A549 (cell line): Measurements from ENCODE around the gene EFCAB8. TPM values are rescaled to one million over a fixed set of nuclear protein-coding genes. Genes with fewer than 3 reads are reported as not detected.

ENCODE experiments used
- ATAC-seq, 2 experiments: fragments of 200-7000 bp in 1 of 2; fragments of >200 bp in 1 of 2; cut with Nextera tagmentation in 1 of 2; cut with Tn5 transposase in 1 of 2; 3 replicates each; pipeline versions ENCODE4 v1.8.0 to v1.9.1; 2018 to 2020; ENCODE audit warnings: mild to moderate bottlenecking in 1 of 2, moderate library complexity in 1 of 2
- CTCF ChIA-PET: fragments of 300-600 bp; sonication (Branson Sonifier 250); formaldehyde crosslinking; extraction: SDS; loops from one replicate; lab custom pipeline; 2021; ENCODE audit warnings: antibody characterized with exemption, inconsistent platforms; lab: Yijun Ruan, JAX
- POLR2A ChIA-PET: fragments of 350-600 bp; formaldehyde crosslinking; extraction: SDS; loops from one replicate; lab custom pipeline; 2021; ENCODE audit warnings: antibody characterized with exemption, inconsistent platforms; lab: Yijun Ruan, JAX
- DNase-seq, 2 experiments: peaks; one replicate each; pipeline versions ENCODE4 v3.0.0 to v3.0.0-alpha.2; 2011 to 2016; ENCODE audit warnings: low read depth in 1 of 2, low spot score in 1 of 2
- FAIRE-seq: peaks from 2 replicates; lab custom pipeline; 2011; peaks lifted over from hg19 to GRCh38; lab: Jason Lieb, UNC
- H3K27ac ChIP-seq, 2 experiments: fragments of >200 bp; sonication (Bioruptor Twin); formaldehyde crosslinking; 3 replicates each; pipeline ENCODE4 v1.5.1; 2016 to 2017
- H3K4me1 ChIP-seq: fragments of >200 bp; sonication (Bioruptor Twin); formaldehyde crosslinking; 3 replicates; pipeline ENCODE4 v1.6.1; 2016
- H3K4me2 ChIP-seq: fragments of >200 bp; sonication (Bioruptor Twin); formaldehyde crosslinking; 3 replicates; pipeline ENCODE4 v1.6.1; 2016
- H3K4me3 ChIP-seq: fragments of >200 bp; sonication (Bioruptor Twin); formaldehyde crosslinking; 3 replicates; pipeline ENCODE4 v1.5.1; 2016
- H3K9me3 ChIP-seq: fragments of >200 bp; sonication (Bioruptor Twin); formaldehyde crosslinking; 3 replicates; pipeline ENCODE4 v1.6.1; 2016
- CBX8 ChIP-seq: fragments of 200-600 bp; sonication (generic); IDR thresholded peaks from 2 replicates; pipeline ENCODE4 v1.6.1; 2016
- EHF ChIP-seq: fragments of 250-450 bp; sonication (Bioruptor Pico); IDR thresholded peaks from 2 replicates; pipeline ENCODE4 v1.5.0; 2020; ENCODE audit warnings: mild to moderate bottlenecking
- FOXS1 ChIP-seq: fragments of 250-450 bp; sonication (Bioruptor Pico); IDR thresholded peaks from 2 replicates; pipeline ENCODE4 v1.5.0; 2020; ENCODE audit warnings: mild to moderate bottlenecking, moderate library complexity
- HDAC2 ChIP-seq: fragments of 200-600 bp; sonication (generic); IDR thresholded peaks from 2 replicates; pipeline ENCODE4 v1.6.1; 2016
- HOXB13 ChIP-seq: fragments of 250-450 bp; sonication (Bioruptor Pico); IDR thresholded peaks from 2 replicates; pipeline ENCODE4 v1.5.0; 2020; ENCODE audit warnings: low read depth, mild to moderate bottlenecking, moderate library complexity
- JUNB ChIP-seq: fragments of >200 bp; sonication (Bioruptor Twin); formaldehyde crosslinking; IDR thresholded peaks from 2 replicates; pipeline ENCODE4 v1.6.1; 2016
- KDM1A ChIP-seq: fragments of 200-600 bp; sonication (generic); IDR thresholded peaks from 2 replicates; pipeline ENCODE4 v1.6.1; 2016; ENCODE audit warnings: low read depth, mild to moderate bottlenecking
- MAZ ChIP-seq: fragments of 150-350 bp; IDR thresholded peaks from 2 replicates; pipeline ENCODE4 v1.6.1; 2014; ENCODE audit warnings: antibody characterized with exemption, low read depth, low read length, borderline replicate concordance
- NFE2L2 ChIP-seq: fragments of 150-350 bp; conservative IDR thresholded peaks from 2 replicates; pipeline ENCODE4 v1.6.1; 2014; ENCODE audit warnings: low read length
- NPAS2 ChIP-seq: fragments of 250-450 bp; sonication (Bioruptor Pico); IDR thresholded peaks from 2 replicates; pipeline ENCODE4 v1.8.0; 2022; ENCODE audit warnings: mild to moderate bottlenecking, moderate library complexity, borderline replicate concordance
- NR3C1 ChIP-seq: fragments of >200 bp; sonication (Bioruptor Twin); formaldehyde crosslinking; IDR thresholded peaks from 3 replicates; pipeline ENCODE4 v1.6.1; 2017
- POLR2A ChIP-seq: IDR thresholded peaks from 2 replicates; pipeline ENCODE4 v1.6.1; 2012; ENCODE audit warnings: mild to moderate bottlenecking, low read length
- POLR2AphosphoS2 ChIP-seq: conservative IDR thresholded peaks from 2 replicates; pipeline ENCODE4 v1.6.1; 2012; ENCODE audit warnings: low read length, improper control_type of control experiment, inconsistent platforms
- RAD21 ChIP-seq, 2 experiments: fragments of >200 bp in 1 of 2; sonication (Bioruptor Twin) in 1 of 2; formaldehyde crosslinking in 1 of 2; IDR thresholded peaks in 1 of 2; conservative IDR thresholded peaks in 1 of 2; 2 replicates in 1 of 2; 3 replicates in 1 of 2; pipeline ENCODE4 v1.6.1; 2012 to 2018; ENCODE audit warnings: inconsistent platforms in 1 of 2
- RARB ChIP-seq: fragments of 250-450 bp; sonication (Bioruptor Pico); IDR thresholded peaks from 2 replicates; pipeline ENCODE4 v1.8.0; 2021; ENCODE audit warnings: mild to moderate bottlenecking, moderate library complexity
- SMC3 ChIP-seq: fragments of >200 bp; sonication (Bioruptor Twin); formaldehyde crosslinking; IDR thresholded peaks from 3 replicates; pipeline ENCODE4 v1.6.1; 2018; ENCODE audit warnings: inconsistent platforms
- ZFP36 ChIP-seq: fragments of 450-650 bp; IDR thresholded peaks from 2 replicates; pipeline ENCODE4 v1.6.1; 2014; ENCODE audit warnings: borderline replicate concordance; ENCODE audit not compliant: partially characterized antibody
- ZNF302 ChIP-seq: fragments of 250-450 bp; sonication (Bioruptor Pico); IDR thresholded peaks from 2 replicates; pipeline ENCODE4 v1.9.0; 2021; ENCODE audit warnings: inconsistent platforms, mild to moderate bottlenecking, moderate library complexity
- WGBS: methylation state at CpG from one replicate; pipeline ENCODE4 v1.1.6; 2017; ENCODE audit errors: missing lambda C conversion rate; 5-methylcytosine and 5-hydroxymethylcytosine counted together
- polyA plus RNA-seq, 4 experiments: library from polyadenylated mRNA; depleted of rRNA in 3 of 4; stranded (reverse); fragments of >200 nt; fragmentation: RNase III in 1 of 4; extraction: RNeasy Plus Mini Kit Qiagen cat#74134 plus additional on column Dnase treatment in 1 of 4; gene quantifications; 2 replicates in 3 of 4; 3 replicates in 1 of 4; pipeline ENCODE4 v1.2.3, GENCODE V29; 2011 to 2017
- TF ChIP-seq, protein P1 (sequence below): fragments of >200 bp; sonication (Bioruptor Twin); formaldehyde crosslinking; IDR thresholded peaks from 3 replicates; pipeline ENCODE4 v1.6.1; 2016
- TF ChIP-seq, protein P2 (sequence below): IDR thresholded peaks from 2 replicates; pipeline ENCODE4 v1.6.1; 2012
- TF ChIP-seq, protein P3 (sequence below): fragments of 250-450 bp; sonication (Bioruptor Pico); IDR thresholded peaks from 2 replicates; pipeline ENCODE4 v1.5.0; 2021; ENCODE audit warnings: mild to moderate bottlenecking, moderate library complexity, borderline replicate concordance
- TF ChIP-seq, protein P4 (sequence below): fragments of 250-450 bp; sonication (Bioruptor Pico); IDR thresholded peaks from 2 replicates; pipeline ENCODE4 v1.5.0; 2020; ENCODE audit warnings: low read depth, mild to moderate bottlenecking, moderate library complexity
- TF ChIP-seq, protein P5 (sequence below): fragments of >200 bp; sonication (Bioruptor Twin); formaldehyde crosslinking; IDR thresholded peaks from 2 replicates; pipeline ENCODE4 v1.6.1; 2016

Gene EFCAB8
- polyA plus RNA-seq, 2 of the 4 experiments (the other 2 are of a cell fraction), result not detected

DNA sequence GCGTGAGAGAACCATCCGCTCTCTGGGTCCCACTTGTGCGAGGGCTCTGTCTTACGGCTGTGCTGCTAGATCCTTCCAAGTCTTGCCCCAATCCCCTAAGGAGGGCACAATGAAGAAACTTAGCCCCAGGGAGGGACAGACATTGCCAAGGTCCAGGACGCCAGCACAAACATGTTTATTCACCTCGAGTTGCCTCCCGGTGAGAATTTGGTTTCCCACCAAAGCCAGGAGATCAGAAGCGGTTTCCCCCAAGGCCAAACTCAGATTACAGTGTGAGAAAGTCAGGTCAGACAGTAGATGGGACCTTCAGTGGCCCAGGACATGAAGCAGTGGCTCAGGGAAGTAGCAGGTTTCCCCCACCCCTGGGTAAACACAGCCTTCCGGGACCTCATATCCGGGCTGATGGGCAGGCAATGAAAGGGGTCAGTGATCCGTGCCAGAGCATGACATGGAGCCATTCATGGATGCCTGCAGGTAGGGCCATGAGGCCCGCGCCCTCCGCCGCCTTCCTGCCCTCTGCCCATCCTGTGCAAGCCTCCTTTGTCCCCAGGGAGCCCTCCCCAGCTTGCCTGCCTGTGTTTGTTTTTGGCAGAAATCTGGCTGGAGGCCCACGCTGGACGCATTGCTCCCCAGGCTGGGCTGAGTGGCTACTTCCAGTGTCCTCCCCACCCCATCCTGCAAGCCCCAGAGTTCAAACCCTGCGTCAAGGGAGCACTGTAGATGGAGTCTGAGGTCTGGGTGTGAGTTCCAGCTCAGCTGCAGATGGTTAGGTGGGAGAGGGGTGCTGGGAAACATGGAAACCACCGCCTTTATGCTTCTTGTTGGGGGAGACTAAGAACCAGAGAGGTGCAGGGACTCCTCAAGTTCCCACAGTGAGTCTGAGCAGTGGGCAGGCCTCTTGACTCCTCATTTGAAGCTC, 150.8 kb downstream of the EFCAB8 start:
- FAIRE-seq (no peak), ATAC-seq (no peak; a peak in 1 of 6 replicates)

DNA sequence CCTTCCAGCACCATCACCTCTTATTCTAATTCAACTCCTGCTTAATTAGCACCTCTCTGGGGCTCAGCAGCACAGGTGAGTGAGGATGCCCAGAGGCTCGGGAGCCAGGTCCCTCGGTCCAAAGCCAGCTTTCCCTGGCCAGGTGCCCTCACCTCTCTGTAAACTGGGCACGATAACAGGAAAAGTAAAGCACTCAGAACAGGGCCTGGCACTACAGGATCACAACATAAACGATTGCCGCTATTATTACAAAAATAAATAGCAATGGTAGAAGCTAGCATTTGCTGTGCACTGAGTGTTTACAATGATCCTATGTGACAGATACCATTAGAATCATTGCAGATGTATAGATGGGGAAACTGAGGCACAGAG, 151.4 kb downstream of the EFCAB8 start:
- no peak for ATAC-seq
- ChIA-PET CTCF (interaction anchor here (0.9 kb wide), 1 partner anchor 12 kb away, joined by 3 read pairs; no protein-coding TSS in a partner anchor), POLR2A (interaction anchor here (0.6 kb wide), 1 partner anchor 10 kb away, joined by 5 read pairs; no protein-coding TSS in a partner anchor)
- TF ChIP-seq KDM1A, result no peak
- no peak for TF ChIP-seq HOXB13 (CRISPR knock-in tag)
- TF ChIP-seq, protein P1, sequence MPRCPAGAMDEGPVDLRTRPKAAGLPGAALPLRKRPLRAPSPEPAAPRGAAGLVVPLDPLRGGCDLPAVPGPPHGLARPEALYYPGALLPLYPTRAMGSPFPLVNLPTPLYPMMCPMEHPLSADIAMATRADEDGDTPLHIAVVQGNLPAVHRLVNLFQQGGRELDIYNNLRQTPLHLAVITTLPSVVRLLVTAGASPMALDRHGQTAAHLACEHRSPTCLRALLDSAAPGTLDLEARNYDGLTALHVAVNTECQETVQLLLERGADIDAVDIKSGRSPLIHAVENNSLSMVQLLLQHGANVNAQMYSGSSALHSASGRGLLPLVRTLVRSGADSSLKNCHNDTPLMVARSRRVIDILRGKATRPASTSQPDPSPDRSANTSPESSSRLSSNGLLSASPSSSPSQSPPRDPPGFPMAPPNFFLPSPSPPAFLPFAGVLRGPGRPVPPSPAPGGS, result no peak
- no peak for TF ChIP-seq POLR2A
- TF ChIP-seq CBX8, result no peak
- TF ChIP-seq POLR2AphosphoS2, result no peak
- no peak for TF ChIP-seq FOXS1
- no peak for TF ChIP-seq MAZ
- no peak for TF ChIP-seq NPAS2 (CRISPR knock-in tag)
- TF ChIP-seq, protein P2, sequence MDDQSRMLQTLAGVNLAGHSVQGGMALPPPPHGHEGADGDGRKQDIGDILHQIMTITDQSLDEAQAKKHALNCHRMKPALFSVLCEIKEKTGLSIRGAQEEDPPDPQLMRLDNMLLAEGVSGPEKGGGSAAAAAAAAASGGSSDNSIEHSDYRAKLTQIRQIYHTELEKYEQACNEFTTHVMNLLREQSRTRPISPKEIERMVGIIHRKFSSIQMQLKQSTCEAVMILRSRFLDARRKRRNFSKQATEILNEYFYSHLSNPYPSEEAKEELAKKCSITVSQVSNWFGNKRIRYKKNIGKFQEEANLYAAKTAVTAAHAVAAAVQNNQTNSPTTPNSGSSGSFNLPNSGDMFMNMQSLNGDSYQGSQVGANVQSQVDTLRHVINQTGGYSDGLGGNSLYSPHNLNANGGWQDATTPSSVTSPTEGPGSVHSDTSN, result no peak
- TF ChIP-seq ZNF302 (CRISPR knock-in tag), result no peak
- TF ChIP-seq NR3C1, result no peak
- TF ChIP-seq, protein P3, sequence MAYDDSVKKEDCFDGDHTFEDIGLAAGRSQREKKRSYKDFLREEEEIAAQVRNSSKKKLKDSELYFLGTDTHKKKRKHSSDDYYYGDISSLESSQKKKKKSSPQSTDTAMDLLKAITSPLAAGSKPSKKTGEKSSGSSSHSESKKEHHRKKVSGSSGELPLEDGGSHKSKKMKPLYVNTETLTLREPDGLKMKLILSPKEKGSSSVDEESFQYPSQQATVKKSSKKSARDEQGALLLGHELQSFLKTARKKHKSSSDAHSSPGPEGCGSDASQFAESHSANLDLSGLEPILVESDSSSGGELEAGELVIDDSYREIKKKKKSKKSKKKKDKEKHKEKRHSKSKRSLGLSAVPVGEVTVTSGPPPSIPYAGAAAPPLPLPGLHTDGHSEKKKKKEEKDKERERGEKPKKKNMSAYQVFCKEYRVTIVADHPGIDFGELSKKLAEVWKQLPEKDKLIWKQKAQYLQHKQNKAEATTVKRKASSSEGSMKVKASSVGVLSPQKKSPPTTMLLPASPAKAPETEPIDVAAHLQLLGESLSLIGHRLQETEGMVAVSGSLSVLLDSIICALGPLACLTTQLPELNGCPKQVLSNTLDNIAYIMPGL (CRISPR knock-in tag), result no peak
- TF ChIP-seq JUNB, result no peak
- no peak for TF ChIP-seq HDAC2
- TF ChIP-seq, all 56 proteins: peak for 0
- DNase-seq (no peak), FAIRE-seq (no peak)
- H3K4me2 ChIP-seq, result no peak overlapping the region
- no peak overlapping the region for H3K4me3 ChIP-seq
- no peaks in the 10 kb centered on the region; the same call in 2 of the 3 replicates for H3K9me3 ChIP-seq
- 0 out of 3 replicates have a peak, but pooled peaks cover 3% of the 10 kb centered on the region for H3K4me1 ChIP-seq
- H3K27ac ChIP-seq, result no peak overlapping the region
- 41% methylated on average over 5 of the region's 5 CpGs for WGBS

More for the DNA sequence above, 150.8 kb downstream of the EFCAB8 start:
- ChIA-PET CTCF (interaction anchor here (0.9 kb wide), 1 partner anchor 11 kb away, joined by 3 read pairs; no protein-coding TSS in a partner anchor), POLR2A (interaction anchor here (0.6 kb wide), 1 partner anchor 9 kb away, joined by 5 read pairs; no protein-coding TSS in a partner anchor)
- Histone ChIP-seq H3K27ac (no peak overlapping the region), H3K9me3 (no peaks in the 10 kb centered on the region; the same call in 2 of the 3 replicates), H3K4me1 (0 out of 3 replicates have a peak, but pooled peaks cover 3% of the 10 kb centered on the region), H3K4me2 (no peak overlapping the region), H3K4me3 (no peak overlapping the region)
- WGBS, result 40% methylated on average over 19 of the region's 19 CpGs
- TF ChIP-seq NFE2L2, result no peak
- TF ChIP-seq NR3C1, result no peak
- TF ChIP-seq ZNF302 (CRISPR knock-in tag), result no peak
- no peak for TF ChIP-seq RAD21 (conservative IDR thresholded peaks at IDR 0.05 in 1 of 2, IDR thresholded peaks at IDR 0.05 in 1 of 2)
- no peak for TF ChIP-seq EHF (CRISPR knock-in tag)
- TF ChIP-seq RARB, result no peak
- TF ChIP-seq, protein P4, sequence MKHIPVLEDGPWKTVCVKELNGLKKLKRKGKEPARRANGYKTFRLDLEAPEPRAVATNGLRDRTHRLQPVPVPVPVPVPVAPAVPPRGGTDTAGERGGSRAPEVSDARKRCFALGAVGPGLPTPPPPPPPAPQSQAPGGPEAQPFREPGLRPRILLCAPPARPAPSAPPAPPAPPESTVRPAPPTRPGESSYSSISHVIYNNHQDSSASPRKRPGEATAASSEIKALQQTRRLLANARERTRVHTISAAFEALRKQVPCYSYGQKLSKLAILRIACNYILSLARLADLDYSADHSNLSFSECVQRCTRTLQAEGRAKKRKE, result no peak
- no peak for TF ChIP-seq ZFP36
- TF ChIP-seq, protein P5, sequence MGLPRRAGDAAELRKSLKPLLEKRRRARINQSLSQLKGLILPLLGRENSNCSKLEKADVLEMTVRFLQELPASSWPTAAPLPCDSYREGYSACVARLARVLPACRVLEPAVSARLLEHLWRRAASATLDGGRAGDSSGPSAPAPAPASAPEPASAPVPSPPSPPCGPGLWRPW, result no peak
- no peak for TF ChIP-seq SMC3
- TF ChIP-seq POLR2AphosphoS2, result no peak
- TF ChIP-seq, protein P2, result no peak
- DNase-seq, result no peak
